Tibial nerve (tissue), 4 donors: ENCODE data around the gene MATN1. TPM values are rescaled to one million over a fixed set of nuclear protein-coding genes. Genes with fewer than 3 reads are reported as not detected.

Experiments
- DNase-seq, 2 donors: peaks; one replicate each; pipeline ENCODE4 v3.0.0-alpha.2; 2019; ENCODE audit warnings: low spot score in 2 of 2
- H3K27ac ChIP-seq, 4 donors: fragments of 200-600 bp; sonication (generic) in 3 of 4; one replicate each; pipeline ENCODE4 v1.5.1; 2017 to 2019; ENCODE audit warnings: mild to moderate bottlenecking in 1 of 4
- H3K27me3 ChIP-seq, 2 donors: fragments of 200-600 bp; sonication (generic) in 1 of 2; one replicate each; pipeline versions ENCODE4 v1.5.1 to v1.6.0; 2017 to 2019
- H3K36me3 ChIP-seq, 3 donors: fragments of 200-600 bp; sonication (generic); one replicate each; pipeline ENCODE4 v1.5.1; 2018 to 2019
- H3K4me1 ChIP-seq, 4 donors: fragments of 200-600 bp; sonication (generic) in 3 of 4; one replicate each; pipeline ENCODE4 v1.5.1; 2017 to 2019
- H3K4me3 ChIP-seq, 4 donors: fragments of 200-600 bp; sonication (generic) in 3 of 4; one replicate each; pipeline ENCODE4 v1.5.1; 2017 to 2019; ENCODE audit warnings: mild to moderate bottlenecking in 1 of 4, moderate library complexity in 1 of 4
- H3K9me3 ChIP-seq, 4 donors: fragments of 200-600 bp; sonication (generic) in 3 of 4; one replicate each; pipeline ENCODE4 v1.5.1; 2017 to 2019
- EP300 ChIP-seq, 2 donors: sonication (generic); formaldehyde crosslinking; IDR thresholded peaks; one replicate each; pipeline ENCODE4 v1.6.1; 2017; ENCODE audit warnings: antibody characterized with exemption in 2 of 2, mild to moderate bottlenecking in 1 of 2
- POLR2A ChIP-seq, 2 donors: fragments of 450-650 bp; IDR thresholded peaks; one replicate each; pipeline ENCODE4 v1.6.1; 2017; ENCODE audit warnings: antibody characterized with exemption in 2 of 2, mild to moderate bottlenecking in 2 of 2, moderate library complexity in 2 of 2
- WGBS, 2 donors: methylation state at CpG; one replicate each; pipeline ENCODE4 v1.1.5; 2018; 5-methylcytosine and 5-hydroxymethylcytosine counted together
- total RNA-seq, 4 donors: library from RNA; depleted of rRNA; stranded (reverse); fragments of >200 nt; gene quantifications; one replicate each; pipeline ENCODE4 v1.1.0, GENCODE V29; 2016
- TF ChIP-seq, protein P1 (sequence below), 5 experiments: fragments of 200-600 bp in 3 of 5; fragments of 450-650 bp in 2 of 5; sonication (generic) in 3 of 5; IDR thresholded peaks; one replicate each; pipeline ENCODE4 v1.5.1; 2016 to 2019; ENCODE audit warnings: antibody characterized with exemption in 5 of 5, mild to moderate bottlenecking in 3 of 5, moderate library complexity in 2 of 5

Gene MATN1
- total RNA-seq, 4 donors from 2014 or later: not detected

DNA sequence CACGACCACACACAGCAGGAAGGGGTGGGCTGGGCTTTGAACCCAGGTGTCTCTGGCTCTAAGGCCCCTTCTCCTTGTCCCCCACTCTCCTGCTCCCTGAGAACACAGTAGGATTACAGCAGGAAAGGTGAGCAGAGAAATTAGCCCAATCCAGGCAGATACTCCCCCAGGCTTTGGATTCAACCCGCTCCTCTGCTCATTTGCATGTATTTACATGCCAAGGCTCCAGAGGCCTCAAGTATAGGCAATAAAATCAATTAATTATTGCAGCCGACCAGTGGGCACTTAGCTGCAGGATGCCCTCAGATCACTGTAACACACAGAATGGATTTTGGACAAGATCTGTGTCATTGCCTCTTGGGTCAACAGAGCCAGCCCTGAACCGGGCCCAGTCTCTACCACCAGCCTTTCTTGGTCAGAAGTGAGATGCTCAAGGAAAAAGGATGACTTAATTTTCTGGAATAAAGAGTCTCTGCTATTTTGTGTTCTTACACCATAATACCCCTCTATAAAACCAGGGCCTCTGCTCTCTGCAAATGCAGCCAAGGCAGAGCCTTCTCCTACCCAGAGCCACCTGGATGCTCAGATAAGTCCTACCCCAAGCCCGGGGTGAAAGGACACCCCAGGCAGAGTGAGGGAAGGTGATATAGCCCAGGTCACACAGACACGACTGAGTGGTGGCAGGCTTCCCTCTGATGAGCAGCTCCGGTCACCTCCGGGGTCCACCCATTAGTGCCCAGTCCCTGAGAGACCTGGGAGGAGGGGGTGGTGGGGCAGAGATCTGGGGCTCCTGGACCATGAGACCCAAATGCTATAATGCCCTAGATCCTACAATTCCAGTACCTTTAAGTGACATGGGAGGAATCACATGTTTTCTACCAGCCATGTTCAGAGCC is 28.9 kb downstream of the MATN1 start:
- peaks cover 0 to 20% (median 0%) of the 10 kb centered on the region in 4 donors for H3K4me1 ChIP-seq
- H3K27me3 ChIP-seq: peaks cover 0 to under 1% of the 10 kb centered on the region in 2 donors
- TF ChIP-seq, protein P1, sequence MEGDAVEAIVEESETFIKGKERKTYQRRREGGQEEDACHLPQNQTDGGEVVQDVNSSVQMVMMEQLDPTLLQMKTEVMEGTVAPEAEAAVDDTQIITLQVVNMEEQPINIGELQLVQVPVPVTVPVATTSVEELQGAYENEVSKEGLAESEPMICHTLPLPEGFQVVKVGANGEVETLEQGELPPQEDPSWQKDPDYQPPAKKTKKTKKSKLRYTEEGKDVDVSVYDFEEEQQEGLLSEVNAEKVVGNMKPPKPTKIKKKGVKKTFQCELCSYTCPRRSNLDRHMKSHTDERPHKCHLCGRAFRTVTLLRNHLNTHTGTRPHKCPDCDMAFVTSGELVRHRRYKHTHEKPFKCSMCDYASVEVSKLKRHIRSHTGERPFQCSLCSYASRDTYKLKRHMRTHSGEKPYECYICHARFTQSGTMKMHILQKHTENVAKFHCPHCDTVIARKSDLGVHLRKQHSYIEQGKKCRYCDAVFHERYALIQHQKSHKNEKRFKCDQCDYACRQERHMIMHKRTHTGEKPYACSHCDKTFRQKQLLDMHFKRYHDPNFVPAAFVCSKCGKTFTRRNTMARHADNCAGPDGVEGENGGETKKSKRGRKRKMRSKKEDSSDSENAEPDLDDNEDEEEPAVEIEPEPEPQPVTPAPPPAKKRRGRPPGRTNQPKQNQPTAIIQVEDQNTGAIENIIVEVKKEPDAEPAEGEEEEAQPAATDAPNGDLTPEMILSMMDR (IDR thresholded peaks at IDR 0.05): no peak
- TF ChIP-seq POLR2A (IDR thresholded peaks at IDR 0.05): no peak
- no peak for TF ChIP-seq EP300 (IDR thresholded peaks at IDR 0.05)
- no peak for DNase-seq
- WGBS, 2 donors: 62 to 69% methylated on average over 6 to 8 of the region's 8 CpGs
- H3K36me3 ChIP-seq: no peaks in the 10 kb centered on the region
- no peaks in the 10 kb centered on the region for H3K9me3 ChIP-seq
- H3K27ac ChIP-seq: no peak overlapping the region
- no peak overlapping the region for H3K4me3 ChIP-seq

DNA sequence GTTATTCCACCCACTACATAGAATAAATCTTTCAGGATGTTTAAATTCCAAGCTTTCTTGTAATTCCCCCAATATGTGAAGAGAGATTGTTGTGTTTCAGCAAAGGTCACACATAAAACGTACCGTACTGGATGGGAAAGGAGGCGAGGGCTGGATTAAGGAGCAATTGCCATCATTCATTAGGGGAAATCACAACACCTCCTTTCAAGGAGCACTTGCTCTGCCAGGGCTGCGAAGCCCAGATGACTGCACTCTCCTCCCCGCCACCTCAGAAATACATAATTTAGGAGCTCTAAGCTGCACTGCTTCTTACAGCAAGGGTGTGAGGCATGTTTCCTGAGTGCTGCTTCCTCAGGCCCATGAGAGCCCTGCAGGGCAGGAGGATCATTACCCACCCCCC is 29.6 kb downstream of the MATN1 start:
- 41 to 51% methylated on average over 5 of the region's 5 CpGs for WGBS, 2 donors
- Histone ChIP-seq H3K4me3 (no peak overlapping the region), H3K4me1 (peaks cover 0 to 20% (median 0%) of the 10 kb centered on the region in 4 donors), H3K27me3 (peaks cover 0 to 8% of the 10 kb centered on the region in 2 donors), H3K27ac (no peak overlapping the region), H3K9me3 (no peaks in the 10 kb centered on the region), H3K36me3 (no peaks in the 10 kb centered on the region)
- TF ChIP-seq, protein P1 (IDR thresholded peaks at IDR 0.05): no peak
- no peak for TF ChIP-seq EP300 (IDR thresholded peaks at IDR 0.05)
- TF ChIP-seq POLR2A (IDR thresholded peaks at IDR 0.05): no peak
- DNase-seq: no peak

DNA sequence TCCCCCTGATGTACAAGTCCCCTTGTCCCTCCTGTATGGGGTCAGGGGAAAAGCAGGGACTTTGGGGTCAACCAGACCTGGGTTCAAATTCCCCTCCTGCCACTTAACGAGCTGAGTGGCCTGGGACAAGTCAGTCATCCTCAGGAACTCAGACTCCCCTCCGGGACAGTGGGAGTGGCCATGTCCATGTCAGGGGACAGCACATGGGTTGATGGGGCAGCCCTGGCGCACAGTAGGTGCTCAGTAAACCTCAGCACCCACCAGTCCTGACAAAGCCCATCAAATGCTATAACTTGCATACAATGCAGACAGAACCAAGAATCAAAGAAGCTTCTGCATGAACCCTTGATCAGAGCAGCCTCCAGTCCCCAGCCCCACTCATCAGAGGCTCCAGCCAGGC is 30.0 kb downstream of the MATN1 start:
- no peaks in the 10 kb centered on the region for H3K36me3 ChIP-seq
- DNase-seq: no peak
- TF ChIP-seq, protein P1 (IDR thresholded peaks at IDR 0.05): no peak
- no peak for TF ChIP-seq EP300 (IDR thresholded peaks at IDR 0.05)
- TF ChIP-seq POLR2A (IDR thresholded peaks at IDR 0.05): no peak

DNA sequence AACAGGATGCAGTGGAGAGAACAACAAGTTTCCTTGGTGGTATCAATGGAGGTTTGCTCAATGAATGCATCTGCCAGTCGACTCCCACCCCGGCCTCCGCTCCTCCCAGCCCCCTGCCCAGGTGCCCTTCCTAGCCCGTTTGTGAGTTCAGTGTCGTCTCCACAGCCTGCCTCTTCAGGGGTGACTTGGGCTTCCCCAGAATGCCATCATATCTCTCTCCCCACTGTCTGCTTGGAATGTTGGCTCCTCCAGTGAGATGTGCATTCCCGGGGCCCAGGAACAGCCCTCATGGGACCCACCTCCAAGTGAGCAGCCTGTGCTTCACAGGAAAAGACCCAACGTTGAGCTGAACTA is 30.5 kb downstream of the MATN1 start:
- no peaks in the 10 kb centered on the region for H3K36me3 ChIP-seq
- TF ChIP-seq, protein P1 (IDR thresholded peaks at IDR 0.05): no peak
- no peak for TF ChIP-seq EP300 (IDR thresholded peaks at IDR 0.05)
- no peak for TF ChIP-seq POLR2A (IDR thresholded peaks at IDR 0.05)
- H3K4me1 ChIP-seq: peaks cover 0 to 14% (median 0%) of the 10 kb centered on the region in 4 donors
- peaks cover 0 to 13% of the 10 kb centered on the region in 2 donors for H3K27me3 ChIP-seq
- no peak for DNase-seq
- no peaks in the 10 kb centered on the region for H3K9me3 ChIP-seq
- WGBS, 2 donors: 74 to 77% methylated on average over 7 of the region's 7 CpGs
- no peak overlapping the region for H3K27ac ChIP-seq
- no peak overlapping the region for H3K4me3 ChIP-seq

More for the DNA sequence above, 30.0 kb downstream of the MATN1 start:
- 70 to 77% methylated on average over 3 of the region's 3 CpGs for WGBS, 2 donors
- Histone ChIP-seq H3K27ac (no peak overlapping the region), H3K27me3 (peaks cover 0 to 12% of the 10 kb centered on the region in 2 donors), H3K4me3 (no peak overlapping the region), H3K9me3 (no peaks in the 10 kb centered on the region), H3K4me1 (peaks cover 0 to 17% (median 0%) of the 10 kb centered on the region in 4 donors)

DNA sequence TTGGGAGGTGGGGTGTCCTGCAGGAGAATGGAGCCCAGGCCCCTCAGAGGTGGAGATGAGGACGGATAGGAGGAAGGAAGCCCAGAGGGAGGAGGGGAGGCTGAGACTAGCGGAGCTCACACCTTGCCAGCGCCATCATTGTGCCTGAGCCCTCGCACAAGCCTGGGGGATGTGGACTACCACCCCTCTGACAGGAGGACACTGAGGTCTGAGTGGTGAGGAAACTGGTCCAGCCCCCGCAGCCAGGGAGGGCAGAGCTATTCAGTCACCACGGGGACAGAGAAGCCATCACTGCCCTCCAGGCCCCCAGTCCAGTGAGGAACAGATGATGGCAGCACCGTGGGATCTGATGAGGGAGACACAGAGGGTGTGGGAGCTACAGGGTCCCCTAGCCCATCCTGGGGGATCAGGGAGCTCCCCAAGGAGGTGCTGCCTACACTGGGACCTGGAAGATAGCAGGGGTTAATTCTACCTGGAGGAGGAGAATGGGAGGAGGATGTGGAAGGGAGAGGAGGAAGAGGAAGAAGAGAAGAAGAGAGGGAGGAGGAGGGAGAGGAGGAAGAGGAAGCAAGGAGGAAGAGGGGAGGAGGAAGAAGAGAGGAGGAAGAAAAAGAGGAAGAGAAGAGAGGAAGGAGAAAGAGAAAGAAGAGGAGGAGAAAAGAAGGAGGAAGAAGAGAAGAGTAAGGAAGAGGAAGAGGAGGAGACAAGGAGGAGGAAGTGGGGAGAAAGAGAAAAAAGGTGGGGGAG is 31.0 kb downstream of the MATN1 start:
- no peak for DNase-seq
- WGBS, 2 donors: 64 to 66% methylated on average over 7 of the region's 7 CpGs
- Histone ChIP-seq H3K27ac (no peak overlapping the region), H3K27me3 (peaks cover 0 to 13% of the 10 kb centered on the region in 2 donors), H3K4me1 (peaks cover 0 to 14% (median 0%) of the 10 kb centered on the region in 4 donors), H3K9me3 (no peaks in the 10 kb centered on the region), H3K36me3 (no peaks in the 10 kb centered on the region), H3K4me3 (no peak overlapping the region)
- TF ChIP-seq EP300 (IDR thresholded peaks at IDR 0.05) (no peak), POLR2A (IDR thresholded peaks at IDR 0.05) (no peak)
- TF ChIP-seq, protein P1 (IDR thresholded peaks at IDR 0.05): no peak
